ENCODE data around the gene FAF2.

- no peak for TF ChIP-seq EZH2 (IDR thresholded peaks at IDR 0.05; ENCODE audit: borderline replicate concordance, low read depth, low read length, poor library complexity, severe bottlenecking)
- TF ChIP-seq CTCF (conservative IDR thresholded peaks at IDR 0.05; ENCODE audit: low read depth, low read length) = no peak
Measured at GRCh38 chr5:176427971-176428370, 20.2 kb upstream of the FAF2 start.

Measured in A673 (cell line).